ENCODE results near the gene APBB3. TPM values are rescaled to one million over a fixed set of nuclear protein-coding genes. Genes with fewer than 3 reads are reported as not detected.
"Not testable (repeated sequence)": the region's sequence is repeated elsewhere in the genome, so short reads cannot be mapped to it uniquely, and the experiment has no call there.

The APBB3 gene
- polyA plus RNA-seq, 1 donor, result 27.2 TPM

DNA sequence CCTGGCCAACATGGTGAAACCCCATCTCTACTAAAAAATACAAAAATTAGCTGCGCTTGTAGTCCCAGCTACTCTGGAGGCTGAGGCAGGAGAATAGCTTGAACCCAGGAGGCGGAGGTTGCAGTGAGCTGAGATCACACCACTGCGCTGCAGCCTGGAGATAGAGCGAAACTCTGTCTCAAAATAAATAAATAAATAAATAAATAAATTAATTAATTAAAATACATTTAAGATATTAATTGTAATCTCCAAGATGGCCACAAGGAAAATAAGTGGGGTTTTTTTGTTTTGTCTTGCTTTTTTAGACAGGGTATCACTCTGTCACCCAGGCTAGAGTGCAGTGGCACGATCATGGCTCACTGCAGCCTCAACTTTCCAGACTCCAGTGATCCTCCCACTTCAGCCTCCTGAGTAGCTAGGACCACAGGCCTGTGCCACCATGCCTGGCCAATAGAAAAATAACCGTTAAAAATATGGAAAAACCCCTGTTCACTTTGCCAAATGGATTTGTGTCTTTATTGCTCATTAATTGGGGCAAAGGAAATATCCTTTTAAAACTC, 14.9 kb upstream of the APBB3 start:
- not testable (repeated sequence) for H3K36me3 ChIP-seq (ENCODE audit: control insufficient read depth, insufficient read depth, low read length); DNase-seq; H3K9me3 ChIP-seq (ENCODE audit: control insufficient read depth, low read depth, low read length); H3K27ac ChIP-seq (ENCODE audit: low read length); H3K27me3 ChIP-seq (ENCODE audit: control insufficient read depth, insufficient read depth, low read length); H3K4me3 ChIP-seq (ENCODE audit: low read length); H3K4me1 ChIP-seq (ENCODE audit: control insufficient read depth, insufficient read depth, low read length)
- WGBS (ENCODE audit: insufficient coverage, low lambda C conversion rate), result no CpG with 5 or more reads among the region's 6 CpGs

DNA sequence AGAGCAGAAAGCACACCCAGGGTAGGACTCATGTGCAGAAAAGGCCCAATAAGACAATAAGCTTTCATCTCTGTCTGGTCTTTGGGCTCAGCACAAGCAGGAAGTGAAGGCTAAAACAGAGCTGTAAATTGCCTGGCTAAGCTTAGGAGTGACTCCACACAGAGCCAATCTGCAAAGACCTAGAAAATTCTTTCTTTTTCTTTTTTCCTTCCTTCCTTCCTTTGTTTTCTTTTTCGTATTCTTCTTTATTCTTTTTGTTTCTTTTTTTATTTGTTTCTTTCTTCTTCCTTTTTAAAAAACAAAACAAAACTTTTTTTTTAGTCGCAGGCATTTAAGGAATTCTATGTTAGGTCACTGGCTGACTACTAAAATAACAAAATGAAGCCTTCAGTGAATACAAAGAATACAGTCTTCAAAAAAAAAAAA, 12.4 kb upstream of the APBB3 start:
- H3K27me3 ChIP-seq (ENCODE audit: control insufficient read depth, insufficient read depth, low read length), result no peaks in the 10 kb centered on the region
- H3K36me3 ChIP-seq (ENCODE audit: control insufficient read depth, insufficient read depth, low read length), result no peaks in the 10 kb centered on the region
- WGBS (ENCODE audit: insufficient coverage, low lambda C conversion rate), result 88% methylated on average over 2 of the region's 2 CpGs
- no peak for DNase-seq
- no peak overlapping the region for H3K27ac ChIP-seq (ENCODE audit: low read length)
- H3K4me1 ChIP-seq (ENCODE audit: control insufficient read depth, insufficient read depth, low read length), result no peaks in the 10 kb centered on the region
- H3K9me3 ChIP-seq (ENCODE audit: control insufficient read depth, low read depth, low read length), result no peaks in the 10 kb centered on the region
- H3K4me3 ChIP-seq (ENCODE audit: low read length), result no peak overlapping the region

DNA sequence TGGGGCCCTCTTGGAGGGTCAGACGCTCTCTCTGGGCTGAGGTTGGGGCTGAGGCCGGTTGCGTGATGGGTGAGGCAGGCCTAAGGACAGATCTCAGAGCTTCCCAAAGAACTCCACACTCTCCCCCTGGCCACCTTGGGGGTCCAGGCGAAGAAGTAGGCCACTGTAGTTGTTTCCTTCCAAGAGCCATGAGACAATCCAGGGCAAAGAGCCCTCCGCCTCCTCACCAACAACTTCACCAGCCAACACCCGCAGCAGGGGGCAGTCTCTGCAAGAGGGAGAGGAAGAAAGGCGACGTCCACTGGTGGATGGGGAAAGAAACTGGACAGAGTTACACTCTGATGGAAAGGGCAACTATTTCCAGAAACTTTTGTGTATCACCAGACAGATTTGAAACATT, 10.9 kb upstream of the APBB3 start:
- peaks cover 3% of the 10 kb centered on the region for H3K36me3 ChIP-seq (ENCODE audit: control insufficient read depth, insufficient read depth, low read length)
- no peak for DNase-seq
- WGBS (ENCODE audit: insufficient coverage, low lambda C conversion rate), result 40% methylated on average over 2 of the region's 8 CpGs
- no peaks in the 10 kb centered on the region for H3K9me3 ChIP-seq (ENCODE audit: control insufficient read depth, low read depth, low read length)
- no peaks in the 10 kb centered on the region for H3K4me1 ChIP-seq (ENCODE audit: control insufficient read depth, insufficient read depth, low read length)
- no peaks in the 10 kb centered on the region for H3K27me3 ChIP-seq (ENCODE audit: control insufficient read depth, insufficient read depth, low read length)
- H3K27ac ChIP-seq (ENCODE audit: low read length), result no peak overlapping the region
- H3K4me3 ChIP-seq (ENCODE audit: low read length), result no peak overlapping the region

DNA sequence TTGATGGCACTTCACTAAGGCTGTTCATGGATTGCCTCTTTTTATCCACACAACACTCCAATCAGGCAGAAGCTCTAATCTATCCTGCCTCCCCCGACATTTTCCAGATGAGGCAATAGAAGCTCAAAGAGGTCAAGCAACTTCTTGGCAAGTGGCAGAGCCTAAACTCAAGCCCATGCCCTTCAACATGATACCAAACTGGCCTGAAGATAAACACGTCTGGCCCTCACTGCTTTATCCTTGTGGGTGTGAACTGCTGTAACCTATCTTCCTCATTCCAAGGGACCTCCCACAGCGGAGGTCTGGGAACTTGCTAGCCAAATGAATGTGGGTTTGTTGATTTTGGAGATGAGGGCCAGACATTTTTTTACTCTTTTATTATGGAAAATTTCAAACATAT, 9.8 kb upstream of the APBB3 start:
- Histone ChIP-seq H3K9me3 (ENCODE audit: control insufficient read depth, low read depth, low read length) (no peaks in the 10 kb centered on the region), H3K36me3 (ENCODE audit: control insufficient read depth, insufficient read depth, low read length) (peaks cover 8% of the 10 kb centered on the region), H3K27me3 (ENCODE audit: control insufficient read depth, insufficient read depth, low read length) (no peaks in the 10 kb centered on the region), H3K27ac (ENCODE audit: low read length) (no peak overlapping the region), H3K4me3 (ENCODE audit: low read length) (no peak overlapping the region), H3K4me1 (ENCODE audit: control insufficient read depth, insufficient read depth, low read length) (no peaks in the 10 kb centered on the region)
- no CpG with 5 or more reads among the region's 3 CpGs for WGBS (ENCODE audit: insufficient coverage, low lambda C conversion rate)
- DNase-seq, result no peak

DNA sequence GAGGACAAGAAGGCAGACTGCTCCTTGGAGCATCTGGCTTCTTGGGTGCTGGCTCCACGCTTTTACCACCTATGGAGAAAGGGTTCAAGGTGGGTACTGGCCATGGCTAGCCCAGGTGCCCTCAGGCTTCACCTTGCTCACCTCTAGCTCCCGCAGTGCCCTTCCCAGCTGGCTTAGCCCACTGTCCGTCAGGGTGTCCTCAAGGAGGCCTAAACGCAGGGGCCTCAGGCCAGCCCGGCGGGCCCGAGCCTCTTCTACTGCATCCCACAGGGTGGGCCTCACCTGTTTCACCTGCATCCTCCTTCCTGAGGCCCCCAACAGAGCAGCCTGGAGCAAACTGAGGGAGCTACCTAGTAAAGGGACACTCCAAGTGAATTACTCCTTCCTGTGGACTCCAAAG, 9.3 kb upstream of the APBB3 start:
- Histone ChIP-seq H3K9me3 (ENCODE audit: control insufficient read depth, low read depth, low read length) (no peaks in the 10 kb centered on the region), H3K4me3 (ENCODE audit: low read length) (no peak overlapping the region), H3K36me3 (ENCODE audit: control insufficient read depth, insufficient read depth, low read length) (peaks cover 11% of the 10 kb centered on the region), H3K27me3 (ENCODE audit: control insufficient read depth, insufficient read depth, low read length) (no peaks in the 10 kb centered on the region), H3K27ac (ENCODE audit: low read length) (no peak overlapping the region), H3K4me1 (ENCODE audit: control insufficient read depth, insufficient read depth, low read length) (no peaks in the 10 kb centered on the region)
- DNase-seq, result no peak
- WGBS (ENCODE audit: insufficient coverage, low lambda C conversion rate), result no CpG with 5 or more reads among the region's 7 CpGs

DNA sequence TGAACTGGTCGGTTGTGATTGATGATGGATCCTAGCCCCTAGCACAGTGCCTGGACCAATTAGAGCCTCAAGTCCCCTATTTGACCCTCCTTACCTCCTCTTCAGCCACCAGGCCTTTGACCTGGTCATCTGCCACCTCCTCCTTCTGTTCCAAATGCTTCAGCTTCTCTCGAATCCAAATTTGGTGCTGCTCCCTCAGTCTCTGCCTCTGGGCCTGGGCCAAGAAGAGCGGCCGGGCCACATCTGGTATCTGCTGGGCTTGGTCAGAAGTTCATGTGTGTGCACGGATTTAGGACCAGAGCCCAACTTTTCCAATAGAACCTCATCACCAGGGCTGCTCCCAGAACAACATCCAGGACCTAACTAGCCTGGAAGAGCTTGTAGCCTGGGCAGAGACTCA, 6.7 kb upstream of the APBB3 start:
- Histone ChIP-seq H3K4me3 (ENCODE audit: low read length) (no peak overlapping the region), H3K27ac (ENCODE audit: low read length) (no peak overlapping the region), H3K4me1 (ENCODE audit: control insufficient read depth, insufficient read depth, low read length) (peaks cover under 1% of the 10 kb centered on the region), H3K27me3 (ENCODE audit: control insufficient read depth, insufficient read depth, low read length) (no peaks in the 10 kb centered on the region), H3K9me3 (ENCODE audit: control insufficient read depth, low read depth, low read length) (no peaks in the 10 kb centered on the region), H3K36me3 (ENCODE audit: control insufficient read depth, insufficient read depth, low read length) (peaks cover 37% of the 10 kb centered on the region)
- DNase-seq, result no peak
- no CpG with 5 or more reads among the region's 5 CpGs for WGBS (ENCODE audit: insufficient coverage, low lambda C conversion rate)

DNA sequence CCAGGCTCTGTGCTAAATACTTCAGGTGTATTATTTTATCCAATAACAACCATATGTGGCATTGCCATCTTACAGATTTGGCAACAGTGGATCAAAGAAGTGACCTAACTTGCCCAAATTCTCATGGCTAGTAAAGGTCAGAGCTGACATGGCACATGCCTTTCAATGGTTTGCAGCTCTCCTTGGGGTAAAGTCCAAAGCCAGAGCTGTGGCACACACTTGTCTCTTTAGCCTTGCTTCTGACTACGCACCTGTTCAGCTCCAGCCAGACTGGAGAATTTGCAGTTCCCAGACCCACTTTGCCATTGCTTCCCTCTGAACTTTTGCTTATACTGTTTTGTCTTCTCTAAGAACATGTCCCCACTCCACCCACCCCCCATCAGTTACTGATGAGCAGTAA, 6.1 kb upstream of the APBB3 start:
- WGBS (ENCODE audit: insufficient coverage, low lambda C conversion rate), result 100% methylated on average over 1 of the region's 1 CpG
- Histone ChIP-seq H3K9me3 (ENCODE audit: control insufficient read depth, low read depth, low read length) (no peaks in the 10 kb centered on the region), H3K36me3 (ENCODE audit: control insufficient read depth, insufficient read depth, low read length) (peaks cover 40% of the 10 kb centered on the region), H3K4me3 (ENCODE audit: low read length) (no peak overlapping the region), H3K27me3 (ENCODE audit: control insufficient read depth, insufficient read depth, low read length) (no peaks in the 10 kb centered on the region), H3K27ac (ENCODE audit: low read length) (no peak overlapping the region), H3K4me1 (ENCODE audit: control insufficient read depth, insufficient read depth, low read length) (peaks cover 3% of the 10 kb centered on the region)
- DNase-seq, result no peak

DNA sequence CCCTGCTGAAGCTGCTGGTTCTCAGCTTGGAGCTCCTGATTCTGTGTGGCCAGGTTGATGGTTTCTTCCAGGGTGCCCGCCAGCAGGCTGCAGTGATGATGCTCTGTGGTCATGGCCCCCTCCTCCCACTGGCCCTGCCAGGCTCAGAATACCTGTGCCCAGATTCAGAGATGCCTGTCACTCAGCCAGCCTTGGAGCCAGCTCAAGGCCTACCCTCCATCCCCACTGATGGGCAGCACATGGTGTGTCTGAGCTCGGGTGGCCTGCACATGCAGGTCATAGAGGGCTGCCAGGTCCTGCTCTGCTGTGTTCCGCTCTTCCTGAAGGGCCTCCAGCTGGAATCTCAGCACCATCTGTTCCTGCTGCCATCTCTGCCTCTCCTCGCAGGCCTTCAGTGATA, 5.7 kb upstream of the APBB3 start:
- peaks cover 3% of the 10 kb centered on the region for H3K4me1 ChIP-seq (ENCODE audit: control insufficient read depth, insufficient read depth, low read length)
- no CpG with 5 or more reads among the region's 4 CpGs for WGBS (ENCODE audit: insufficient coverage, low lambda C conversion rate)
- no peak for DNase-seq

DNA sequence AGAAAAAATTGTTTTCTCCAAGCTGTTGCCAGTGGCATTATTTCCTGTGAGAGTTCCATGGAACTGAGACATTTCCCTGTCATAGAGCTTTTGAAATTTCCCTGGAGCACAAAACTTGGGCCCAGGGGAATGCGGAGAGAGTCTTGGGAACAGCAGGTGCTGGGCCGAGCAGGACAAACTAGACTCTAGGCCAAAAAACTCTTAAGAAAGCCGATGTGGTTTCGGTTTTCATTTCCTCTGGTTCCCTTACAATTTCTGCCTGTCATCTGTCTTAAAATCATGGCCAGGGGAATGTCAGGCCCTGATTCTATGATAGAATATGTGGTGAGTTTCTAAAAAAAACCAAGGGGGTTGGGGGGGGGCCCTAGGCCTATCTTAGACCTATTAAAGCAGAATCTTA, 4.8 kb upstream of the APBB3 start:
- Histone ChIP-seq H3K4me3 (ENCODE audit: low read length) (no peak overlapping the region), H3K9me3 (ENCODE audit: control insufficient read depth, low read depth, low read length) (peaks cover 3% of the 10 kb centered on the region), H3K27me3 (ENCODE audit: control insufficient read depth, insufficient read depth, low read length) (no peaks in the 10 kb centered on the region), H3K4me1 (ENCODE audit: control insufficient read depth, insufficient read depth, low read length) (peaks cover 3% of the 10 kb centered on the region), H3K27ac (ENCODE audit: low read length) (no peak overlapping the region), H3K36me3 (ENCODE audit: control insufficient read depth, insufficient read depth, low read length) (peaks cover 40% of the 10 kb centered on the region)
- no CpG with 5 or more reads among the region's 4 CpGs for WGBS (ENCODE audit: insufficient coverage, low lambda C conversion rate)
- no peak for DNase-seq

More for the DNA sequence above, 5.7 kb upstream of the APBB3 start:
- no peak overlapping the region for H3K27ac ChIP-seq (ENCODE audit: low read length)
- H3K9me3 ChIP-seq (ENCODE audit: control insufficient read depth, low read depth, low read length), result no peaks in the 10 kb centered on the region
- peaks cover 40% of the 10 kb centered on the region for H3K36me3 ChIP-seq (ENCODE audit: control insufficient read depth, insufficient read depth, low read length)
- no peak overlapping the region for H3K4me3 ChIP-seq (ENCODE audit: low read length)
- no peaks in the 10 kb centered on the region for H3K27me3 ChIP-seq (ENCODE audit: control insufficient read depth, insufficient read depth, low read length)

DNA sequence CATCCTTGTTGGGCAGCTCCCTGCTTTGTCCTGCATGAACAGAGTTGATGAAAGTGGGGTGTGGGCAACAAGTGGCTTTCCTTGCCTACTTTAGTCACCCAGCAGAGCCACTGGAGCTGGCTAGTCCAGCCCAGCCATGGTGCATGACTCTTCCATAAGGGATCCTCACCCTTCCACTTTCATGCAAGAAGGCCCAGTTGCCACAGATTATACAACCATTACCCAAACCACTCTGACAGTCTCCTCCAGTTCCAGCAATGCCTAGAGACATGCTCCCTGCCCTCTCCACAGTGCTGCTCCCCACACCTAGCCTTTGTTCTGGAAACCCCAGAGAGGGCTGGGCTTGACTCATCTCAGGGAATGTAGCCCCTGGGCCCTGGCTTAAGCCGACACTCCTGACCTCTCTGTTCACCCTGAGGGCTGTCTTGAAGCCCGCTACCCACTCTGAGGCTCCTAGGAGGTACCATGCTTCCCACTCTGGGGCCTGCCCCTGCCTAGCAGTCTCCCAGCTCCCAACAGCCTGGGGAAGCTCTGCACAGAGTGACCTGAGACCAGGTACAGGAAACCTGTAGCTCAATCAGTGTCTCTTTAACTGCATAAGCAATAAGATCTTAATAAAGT, 4.2 kb upstream of the APBB3 start:
- H3K4me1 ChIP-seq (ENCODE audit: control insufficient read depth, insufficient read depth, low read length), result peaks cover 6% of the 10 kb centered on the region
- no CpG with 5 or more reads among the region's 2 CpGs for WGBS (ENCODE audit: insufficient coverage, low lambda C conversion rate)
- H3K4me3 ChIP-seq (ENCODE audit: low read length), result no peak overlapping the region
- no peak overlapping the region for H3K27ac ChIP-seq (ENCODE audit: low read length)
- H3K9me3 ChIP-seq (ENCODE audit: control insufficient read depth, low read depth, low read length), result peaks cover 5% of the 10 kb centered on the region
- peaks cover 40% of the 10 kb centered on the region for H3K36me3 ChIP-seq (ENCODE audit: control insufficient read depth, insufficient read depth, low read length)
- DNase-seq, result no peak
- H3K27me3 ChIP-seq (ENCODE audit: control insufficient read depth, insufficient read depth, low read length), result no peaks in the 10 kb centered on the region

DNA sequence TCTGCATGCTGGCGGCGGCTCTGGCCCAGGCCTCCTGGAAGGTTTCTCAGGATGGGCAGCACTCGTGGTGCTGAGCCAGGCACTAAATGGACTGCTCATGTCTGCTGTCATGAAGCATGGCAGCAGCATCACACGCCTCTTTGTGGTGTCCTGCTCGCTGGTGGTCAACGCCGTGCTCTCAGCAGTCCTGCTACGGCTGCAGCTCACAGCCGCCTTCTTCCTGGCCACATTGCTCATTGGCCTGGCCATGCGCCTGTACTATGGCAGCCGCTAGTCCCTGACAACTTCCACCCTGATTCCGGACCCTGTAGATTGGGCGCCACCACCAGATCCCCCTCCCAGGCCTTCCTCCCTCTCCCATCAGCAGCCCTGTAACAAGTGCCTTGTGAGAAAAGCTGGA, 3.5 kb upstream of the APBB3 start:
- peaks cover 40% of the 10 kb centered on the region for H3K36me3 ChIP-seq (ENCODE audit: control insufficient read depth, insufficient read depth, low read length)
- no peaks in the 10 kb centered on the region for H3K27me3 ChIP-seq (ENCODE audit: control insufficient read depth, insufficient read depth, low read length)
- WGBS (ENCODE audit: insufficient coverage, low lambda C conversion rate), result no CpG with 5 or more reads among the region's 13 CpGs
- H3K4me3 ChIP-seq (ENCODE audit: low read length), result no peak overlapping the region
- H3K4me1 ChIP-seq (ENCODE audit: control insufficient read depth, insufficient read depth, low read length), result peaks cover 10% of the 10 kb centered on the region
- peaks cover 5% of the 10 kb centered on the region for H3K9me3 ChIP-seq (ENCODE audit: control insufficient read depth, low read depth, low read length)
- no peak for DNase-seq
- no peak overlapping the region for H3K27ac ChIP-seq (ENCODE audit: low read length)

Data from large intestine (tissue), 3 donors.